GM19239 (cell line): ENCODE measurements around the gene SLC12A4.
"Not testable (repeated sequence)": the region's sequence is repeated elsewhere in the genome, so short reads cannot be mapped to it uniquely, and the experiment has no call there.

Experiments used
- DNase-seq: peaks from one replicate; pipeline ENCODE4 v3.0.0; 2011; ENCODE audit warnings: low spot score; ENCODE audit not compliant: insufficient read length
- FAIRE-seq: peaks from 2 replicates; lab custom pipeline; 2011; peaks lifted over from hg19 to GRCh38; lab: Jason Lieb, UNC

Gene SLC12A4

GRCh38 chr16:67989322-67990017, 21.0 kb upstream of the SLC12A4 start:
- DNase-seq = no peak
- no peak for FAIRE-seq

- no peak for DNase-seq
- FAIRE-seq = no peak
Measured at GRCh38 chr16:67988675-67989074, 20.2 kb upstream of the SLC12A4 start.

GRCh38 chr16:67987460-67988160, 19.2 kb upstream of the SLC12A4 start:
- no peak for DNase-seq

GRCh38 chr16:67986949-67987348, 18.5 kb upstream of the SLC12A4 start:
- no peak for FAIRE-seq

More at GRCh38 chr16:67987460-67988160, 19.2 kb upstream of the SLC12A4 start:
- no peak for FAIRE-seq

GRCh38 chr16:67982011-67982696, 13.7 kb upstream of the SLC12A4 start:
- FAIRE-seq (no peak), DNase-seq (no peak)

More at GRCh38 chr16:67986949-67987348, 18.5 kb upstream of the SLC12A4 start:
- no peak for DNase-seq

GRCh38 chr16:67979955-67980678, 11.7 kb upstream of the SLC12A4 start, which contains the start of gene DPEP3:
Gene DPEP3, minus strand, starts transcription at chr16:67980499. Its CDS starts 119 bp downstream, at chr16:67980380.
- FAIRE-seq (no peak), DNase-seq (no peak)

- no peak for FAIRE-seq
- no peak for DNase-seq
Measured at GRCh38 chr16:67977469-67978227, 9.2 kb upstream of the SLC12A4 start.

GRCh38 chr16:67977005-67977404, 8.6 kb upstream of the SLC12A4 start:
- DNase-seq (no peak), FAIRE-seq (no peak)

- DNase-seq (no peak), FAIRE-seq (no peak)
Measured at GRCh38 chr16:67976205-67976604, 7.8 kb upstream of the SLC12A4 start.

- FAIRE-seq (no peak), DNase-seq (no peak)
Measured at GRCh38 chr16:67975321-67976105, 7.1 kb upstream of the SLC12A4 start.

GRCh38 chr16:67972285-67972684, 3.8 kb upstream of the SLC12A4 start:
- FAIRE-seq, DNase-seq: not testable (repeated sequence)

- no peak for DNase-seq
- no peak for FAIRE-seq
Measured at GRCh38 chr16:67971111-67971510, 2.7 kb upstream of the SLC12A4 start.

GRCh38 chr16:67969254-67970039, 1.0 kb upstream of the SLC12A4 start:
- DNase-seq (no peak), FAIRE-seq (no peak)

- FAIRE-seq = peak; percentile 31
Measured at GRCh38 chr16:67967958-67968399, 458 bp downstream of the SLC12A4 start.

GRCh38 chr16:67967183-67967957, 1.1 kb downstream of the SLC12A4 start:
- no peak for DNase-seq
- peak; percentile 72 for FAIRE-seq

More at GRCh38 chr16:67967958-67968399, 458 bp downstream of the SLC12A4 start:
- DNase-seq = peak; percentile 56

- DNase-seq (no peak), FAIRE-seq (no peak)
Measured at GRCh38 chr16:67966549-67967182, 1.8 kb downstream of the SLC12A4 start.
